Osteoblast (primary cell): ENCODE measurements around the gene RAD51B. TPM values are rescaled to one million over a fixed set of nuclear protein-coding genes. Genes with fewer than 3 reads are reported as not detected.

Source experiments
- DNase-seq: peaks from one replicate; pipeline ENCODE4 v3.0.0; 2011; ENCODE audit warnings: low spot score, mixed read lengths; ENCODE audit not compliant: insufficient read length; ENCODE audit errors: missing footprints
- H2AFZ ChIP-seq: 2 replicates; pipeline ENCODE4 v1.6.0; 2011; ENCODE audit warnings: mild to moderate bottlenecking, low read length
- H3K27ac ChIP-seq: 2 replicates; pipeline ENCODE4 v1.5.1; 2011; ENCODE audit warnings: mild to moderate bottlenecking, low read depth, low read length, moderate library complexity
- H3K27me3 ChIP-seq: 2 replicates; pipeline ENCODE4 v1.6.0; 2012; ENCODE audit warnings: mild to moderate bottlenecking, control low read depth, inconsistent platforms, low read length, moderate library complexity; ENCODE audit not compliant: insufficient read depth
- H3K36me3 ChIP-seq: 2 replicates; pipeline ENCODE4 v1.5.1; 2011; ENCODE audit warnings: mild to moderate bottlenecking, low read length, control low read depth, moderate library complexity; ENCODE audit not compliant: insufficient read depth
- H3K4me1 ChIP-seq: 2 replicates; pipeline ENCODE4 v1.5.1; 2011; ENCODE audit warnings: mild to moderate bottlenecking, low read length, control low read depth, moderate library complexity; ENCODE audit not compliant: insufficient read depth
- H3K4me2 ChIP-seq: 2 replicates; pipeline ENCODE4 v1.6.0; 2011; ENCODE audit warnings: mild to moderate bottlenecking, low read length; ENCODE audit not compliant: insufficient read depth
- H3K4me3 ChIP-seq: fragments of 200-600 bp; sonication (generic); 3 replicates; pipeline ENCODE4 v1.5.1; 2012; ENCODE audit warnings: mild to moderate bottlenecking, low read length, inconsistent platforms; ENCODE audit not compliant: insufficient read depth
- H3K79me2 ChIP-seq: 2 replicates; pipeline ENCODE4 v1.6.0; 2012; ENCODE audit warnings: mild to moderate bottlenecking, low read length, control low read depth, inconsistent platforms; ENCODE audit not compliant: insufficient read depth
- H3K9me3 ChIP-seq: 2 replicates; pipeline ENCODE4 v1.5.1; 2011; ENCODE audit warnings: low read depth, low read length, control low read depth
- H4K20me1 ChIP-seq: 2 replicates; pipeline ENCODE4 v1.6.0; 2012; ENCODE audit warnings: mild to moderate bottlenecking, low read length, control low read depth; ENCODE audit not compliant: insufficient read depth
- CTCF ChIP-seq: IDR thresholded peaks from 2 replicates; pipeline ENCODE4 v1.5.1; 2011; ENCODE audit warnings: mild to moderate bottlenecking, low read depth, low read length, moderate library complexity; ENCODE audit errors: extremely low read depth
- total RNA-seq: library from RNA; depleted of rRNA; stranded (reverse); fragments of >200 nt; gene quantifications from 2 replicates; pipeline ENCODE4 v1.2.3, GENCODE V29; 2012

The RAD51B gene
- total RNA-seq, 1 donor = 13.8 TPM

- H3K36me3 ChIP-seq = no peaks in the 10 kb centered on the region
- H4K20me1 ChIP-seq = no peaks in the 10 kb centered on the region
- no peaks in the 10 kb centered on the region for H3K27me3 ChIP-seq
- H3K9me3 ChIP-seq = no peaks in the 10 kb centered on the region
- no peak for TF ChIP-seq CTCF
- peak; percentile 82 for DNase-seq
- no peak overlapping the region for H3K27ac ChIP-seq
- no peak overlapping the region for H2AFZ ChIP-seq
- H3K4me1 ChIP-seq = peaks cover 13% of the 10 kb centered on the region
- no peaks in the 10 kb centered on the region for H3K79me2 ChIP-seq
- H3K4me3 ChIP-seq = no peak overlapping the region
- H3K4me2 ChIP-seq = no peak overlapping the region
Measured at GRCh38 chr14:68511129-68512047, 691.8 kb downstream of the RAD51B start.

GRCh38 chr14:68512088-68512487, 692.5 kb downstream of the RAD51B start:
- H3K79me2 ChIP-seq = no peaks in the 10 kb centered on the region
- peak; percentile 53 for DNase-seq
- no peak overlapping the region for H3K4me3 ChIP-seq
- H3K27ac ChIP-seq = no peak overlapping the region
- H3K4me2 ChIP-seq = no peak overlapping the region
- H3K27me3 ChIP-seq = no peaks in the 10 kb centered on the region
- peaks cover 13% of the 10 kb centered on the region for H3K4me1 ChIP-seq
- H4K20me1 ChIP-seq = no peaks in the 10 kb centered on the region
- TF ChIP-seq CTCF = no peak
- no peak overlapping the region for H2AFZ ChIP-seq
- H3K9me3 ChIP-seq = no peaks in the 10 kb centered on the region
- no peaks in the 10 kb centered on the region for H3K36me3 ChIP-seq

- Histone ChIP-seq H3K79me2 (no peaks in the 10 kb centered on the region), H3K27me3 (no peaks in the 10 kb centered on the region), H3K36me3 (no peaks in the 10 kb centered on the region), H2AFZ (no peak overlapping the region), H4K20me1 (no peaks in the 10 kb centered on the region), H3K9me3 (no peaks in the 10 kb centered on the region), H3K4me1 (peaks cover 13% of the 10 kb centered on the region), H3K4me3 (no peak overlapping the region), H3K4me2 (no peak overlapping the region), H3K27ac (no peak overlapping the region)
- DNase-seq = no peak
- no peak for TF ChIP-seq CTCF
Measured at GRCh38 chr14:68513137-68513536, 693.6 kb downstream of the RAD51B start.

- H4K20me1 ChIP-seq = no peaks in the 10 kb centered on the region
- no peak overlapping the region for H3K4me2 ChIP-seq
- H3K27me3 ChIP-seq = no peaks in the 10 kb centered on the region
- no peaks in the 10 kb centered on the region for H3K9me3 ChIP-seq
- H3K79me2 ChIP-seq = no peaks in the 10 kb centered on the region
- H3K4me1 ChIP-seq = peaks cover 14% of the 10 kb centered on the region
- H3K27ac ChIP-seq = no peak overlapping the region
- no peak overlapping the region for H2AFZ ChIP-seq
- no peak for DNase-seq
- no peak for TF ChIP-seq CTCF
- H3K4me3 ChIP-seq = no peak overlapping the region
- H3K36me3 ChIP-seq = no peaks in the 10 kb centered on the region
Measured at GRCh38 chr14:68513838-68514607, 694.4 kb downstream of the RAD51B start.
